ENCODE measurements around the gene FAM13A. TPM values are rescaled to one million over a fixed set of nuclear protein-coding genes. Genes with fewer than 3 reads are reported as not detected.
"Not testable (repeated sequence)": the region's sequence is repeated elsewhere in the genome, so short reads cannot be mapped to it uniquely, and the experiment has no call there.

FAM13A gene
- total RNA-seq, 1 donor from 2014 or later: 2.7 TPM

- no peak for DNase-seq
- no peak overlapping the region for H3K4me3 Mint-ChIP-seq
- H3K9me3 Mint-ChIP-seq: no peaks in the 10 kb centered on the region
- POLR2A ChIA-PET: no interaction called here
- CTCF ChIA-PET: no interaction called here
- intact Hi-C loops (cut with micrococcal nuclease): no loop called here
- no peak for TF ChIP-seq CTCF (IDR thresholded peaks at IDR 0.05)
- H3K36me3 Mint-ChIP-seq (ENCODE audit: low read depth): no peaks in the 10 kb centered on the region
- no peaks in the 10 kb centered on the region for H3K4me1 Mint-ChIP-seq
- ATAC-seq (ENCODE audit: low read depth): no peak
- no peaks in the 10 kb centered on the region for H3K27me3 Mint-ChIP-seq
- H3K27ac Mint-ChIP-seq: no peak overlapping the region
Observed at GRCh38 chr4:88998001-88998400, 59.0 kb downstream of the FAM13A start.

- H3K27me3 Mint-ChIP-seq: no peaks in the 10 kb centered on the region
- ChIA-PET POLR2A (no interaction called here), CTCF (no interaction called here)
- H3K4me1 Mint-ChIP-seq: no peaks in the 10 kb centered on the region
- no peaks in the 10 kb centered on the region for H3K9me3 Mint-ChIP-seq
- TF ChIP-seq CTCF (IDR thresholded peaks at IDR 0.05): no peak
- DNase-seq (no peak), ATAC-seq (ENCODE audit: low read depth) (no peak)
- intact Hi-C loops (cut with micrococcal nuclease): no loop called here
- no peaks in the 10 kb centered on the region for H3K36me3 Mint-ChIP-seq (ENCODE audit: low read depth)
- no peak overlapping the region for H3K4me3 Mint-ChIP-seq
- no peak overlapping the region for H3K27ac Mint-ChIP-seq
Observed at GRCh38 chr4:88995874-88996273, 61.1 kb downstream of the FAM13A start.

GRCh38 chr4:88995257-88995656, 61.7 kb downstream of the FAM13A start:
- intact Hi-C loops (cut with micrococcal nuclease); ATAC-seq (ENCODE audit: low read depth); POLR2A ChIA-PET; DNase-seq; H3K9me3 Mint-ChIP-seq; H3K4me3 Mint-ChIP-seq; H3K36me3 Mint-ChIP-seq (ENCODE audit: low read depth); CTCF ChIA-PET; H3K27ac Mint-ChIP-seq; H3K4me1 Mint-ChIP-seq; H3K27me3 Mint-ChIP-seq: not testable (repeated sequence)

GRCh38 chr4:88993246-88993645, 63.7 kb downstream of the FAM13A start:
- no peak for DNase-seq
- Mint-ChIP-seq H3K4me1 (no peaks in the 10 kb centered on the region), H3K36me3 (ENCODE audit: low read depth) (no peaks in the 10 kb centered on the region), H3K27ac (no peak overlapping the region), H3K27me3 (no peaks in the 10 kb centered on the region), H3K9me3 (no peaks in the 10 kb centered on the region), H3K4me3 (no peak overlapping the region)
- intact Hi-C loops (cut with micrococcal nuclease): no loop called here
- CTCF ChIA-PET: no interaction called here
- POLR2A ChIA-PET: no interaction called here
- no peak for TF ChIP-seq CTCF (IDR thresholded peaks at IDR 0.05)
- ATAC-seq (ENCODE audit: low read depth): no peak

GRCh38 chr4:88991746-88992145, 65.2 kb downstream of the FAM13A start:
- DNase-seq (no peak), ATAC-seq (ENCODE audit: low read depth) (no peak)
- TF ChIP-seq CTCF (IDR thresholded peaks at IDR 0.05): no peak
- Mint-ChIP-seq H3K4me3 (no peak overlapping the region), H3K27ac (no peak overlapping the region), H3K4me1 (no peaks in the 10 kb centered on the region), H3K27me3 (no peaks in the 10 kb centered on the region), H3K36me3 (ENCODE audit: low read depth) (no peaks in the 10 kb centered on the region), H3K9me3 (no peaks in the 10 kb centered on the region)
- POLR2A ChIA-PET: no interaction called here
- CTCF ChIA-PET: no interaction called here
- intact Hi-C loops (cut with micrococcal nuclease): no loop called here

- DNase-seq (no peak), ATAC-seq (ENCODE audit: low read depth) (no peak)
- no peak overlapping the region for H3K27ac Mint-ChIP-seq
- no peaks in the 10 kb centered on the region for H3K9me3 Mint-ChIP-seq
- ChIA-PET CTCF (no interaction called here), POLR2A (no interaction called here)
- no peaks in the 10 kb centered on the region for H3K36me3 Mint-ChIP-seq (ENCODE audit: low read depth)
- no peaks in the 10 kb centered on the region for H3K4me1 Mint-ChIP-seq
- no peak for TF ChIP-seq CTCF (IDR thresholded peaks at IDR 0.05)
- no peak overlapping the region for H3K4me3 Mint-ChIP-seq
- intact Hi-C loops (cut with micrococcal nuclease): no loop called here
- H3K27me3 Mint-ChIP-seq: no peaks in the 10 kb centered on the region
Observed at GRCh38 chr4:88989990-88990389, 67.0 kb downstream of the FAM13A start.

Measured in activated B cell treated with CpG ODN at 0.5 μM for 24 hours (primary cell).